NCI-H226 (cell line): ENCODE measurements around the gene GIPR.
"Not testable (repeated sequence)": the region's sequence is repeated elsewhere in the genome, so short reads cannot be mapped to it uniquely, and the experiment has no call there.

Source experiments
- DNase-seq: peaks from one replicate; pipeline ENCODE4 v3.0.0-alpha.2; 2015

GIPR gene

DNA sequence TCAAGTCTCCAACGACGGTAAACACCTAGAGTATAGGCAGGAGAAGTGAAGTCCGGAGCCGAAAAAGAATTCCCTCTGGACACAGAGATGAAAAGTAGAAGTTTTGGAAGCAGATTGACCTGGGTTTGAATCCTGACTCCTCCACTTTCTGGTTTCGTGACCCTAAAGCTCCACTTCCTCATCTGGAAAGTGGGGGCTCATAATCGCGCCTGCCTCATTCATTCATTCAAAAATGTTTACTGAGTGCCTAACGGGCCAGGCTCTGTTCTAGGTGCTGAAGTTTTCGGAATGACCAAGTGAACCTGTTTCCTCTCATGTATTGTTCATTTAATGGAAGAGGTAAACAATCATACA is 21.7 kb upstream of the GIPR start:
- no peak for DNase-seq

DNA sequence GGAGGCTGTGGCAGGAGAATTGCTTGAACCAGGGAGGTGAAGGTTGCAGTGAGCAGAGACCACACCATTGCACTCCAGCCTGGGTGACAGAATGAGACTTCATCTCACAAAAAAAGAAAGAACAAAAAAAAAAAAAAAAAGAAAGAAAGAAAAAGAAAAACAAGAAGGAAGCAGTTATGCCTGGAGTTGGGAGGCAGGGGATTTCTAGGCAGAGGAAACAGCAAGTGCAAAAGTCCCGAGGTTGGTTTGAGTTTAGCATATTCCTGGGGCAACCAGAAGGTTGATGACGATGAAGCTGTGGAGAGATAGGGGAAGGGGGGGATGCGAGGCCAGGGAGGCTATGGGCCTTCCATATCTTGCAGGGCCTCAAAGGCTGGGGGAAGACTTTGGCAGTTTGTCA is 17.3 kb upstream of the GIPR start:
- DNase-seq = no peak

DNA sequence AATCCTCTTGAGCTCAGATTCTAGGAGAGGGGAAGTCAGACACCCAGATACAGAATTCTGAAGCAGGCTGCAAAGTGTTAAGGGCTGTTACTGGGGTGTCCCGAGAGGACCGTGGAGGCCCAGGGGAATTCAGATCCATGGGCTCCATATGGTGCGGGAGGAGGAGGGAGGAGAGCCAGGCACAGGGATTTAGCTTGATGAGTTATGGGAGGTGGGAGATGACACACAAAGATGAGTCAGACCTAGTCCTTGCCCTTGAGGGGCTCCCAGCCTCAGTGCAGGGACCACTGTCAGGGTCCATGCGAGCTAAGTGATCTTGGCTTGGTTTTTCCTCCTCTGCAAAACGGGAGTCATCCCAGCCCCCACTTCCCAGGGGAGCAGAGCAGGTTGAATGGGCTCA is 14.4 kb upstream of the GIPR start:
- no peak for DNase-seq

DNA sequence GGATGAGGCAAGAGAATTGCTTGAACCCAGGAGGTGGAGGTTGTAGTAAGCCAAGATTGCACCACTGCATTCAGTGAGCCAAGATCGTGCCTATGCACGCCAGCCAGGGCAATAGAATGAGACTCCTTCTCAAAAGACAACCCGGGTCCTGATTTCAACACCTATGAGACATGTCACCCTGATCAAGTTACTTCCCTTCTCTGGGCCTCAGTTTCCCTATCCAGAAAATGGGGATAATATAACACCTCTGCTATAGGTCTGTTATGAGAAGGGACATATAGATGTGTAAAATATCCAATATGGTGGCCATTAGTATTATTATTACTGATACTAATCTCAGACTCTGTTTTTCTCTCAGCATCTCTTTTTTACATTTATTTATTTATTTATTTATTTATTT is 12.9 kb upstream of the GIPR start:
- no peak for DNase-seq

DNA sequence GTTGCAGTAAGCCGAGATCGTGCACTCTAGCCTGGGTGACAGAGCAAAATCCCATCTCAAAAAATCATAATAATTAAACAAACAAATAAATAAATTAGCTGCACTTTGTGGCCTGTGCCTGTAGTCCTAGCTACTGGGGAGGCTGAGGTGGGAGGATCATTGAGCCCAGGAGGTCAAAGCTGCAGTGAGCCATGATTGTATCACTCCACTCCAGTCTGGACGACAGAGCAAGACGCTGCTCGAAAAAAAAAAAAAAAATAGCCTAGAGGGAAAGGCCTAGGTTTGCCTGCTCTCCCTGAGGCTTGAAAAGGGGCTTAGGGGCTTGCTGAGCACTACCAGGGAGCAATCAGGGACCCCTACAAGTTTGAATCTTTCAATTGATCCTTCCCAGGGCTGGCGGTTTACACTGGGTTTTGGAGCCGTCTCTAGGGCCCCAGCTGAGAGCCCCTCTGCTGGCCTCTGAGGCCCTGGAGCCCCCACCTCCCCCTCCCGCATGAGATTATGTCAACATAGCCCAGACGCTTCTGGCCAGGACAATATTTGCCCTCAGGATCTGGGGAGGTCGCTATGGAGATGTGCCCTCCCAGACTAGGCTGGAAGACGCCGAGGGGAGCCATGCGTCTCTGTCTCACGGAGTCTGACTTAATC is 10.4 kb upstream of the GIPR start:
- DNase-seq = no peak

- no peak for DNase-seq
These were observed 8.8 kb upstream of the GIPR start for GRCh38 chr19:45659096-45659729.

- DNase-seq = no peak
These were observed 7.4 kb upstream of the GIPR start for GRCh38 chr19:45660636-45661035.

DNA sequence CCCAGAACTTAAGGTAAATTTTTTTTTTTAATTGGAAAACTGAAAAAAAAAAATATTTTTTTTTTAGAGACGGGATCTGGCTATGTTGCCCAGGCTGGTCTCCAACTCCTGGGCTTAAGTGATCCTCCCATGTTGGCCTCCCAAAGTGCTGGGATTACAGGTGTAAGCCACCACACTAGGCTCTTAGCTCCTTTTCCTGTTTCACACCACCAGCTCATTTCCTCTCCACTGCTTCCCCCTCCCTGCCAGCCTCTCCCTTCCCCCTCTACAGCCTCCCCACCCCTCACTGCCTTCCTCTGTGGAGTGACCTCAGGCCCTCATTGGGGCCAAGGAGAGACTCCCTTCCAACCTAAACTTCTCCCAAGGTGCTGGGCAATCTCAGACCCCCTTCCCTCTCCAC is 4.2 kb upstream of the GIPR start:
- DNase-seq = no peak

DNA sequence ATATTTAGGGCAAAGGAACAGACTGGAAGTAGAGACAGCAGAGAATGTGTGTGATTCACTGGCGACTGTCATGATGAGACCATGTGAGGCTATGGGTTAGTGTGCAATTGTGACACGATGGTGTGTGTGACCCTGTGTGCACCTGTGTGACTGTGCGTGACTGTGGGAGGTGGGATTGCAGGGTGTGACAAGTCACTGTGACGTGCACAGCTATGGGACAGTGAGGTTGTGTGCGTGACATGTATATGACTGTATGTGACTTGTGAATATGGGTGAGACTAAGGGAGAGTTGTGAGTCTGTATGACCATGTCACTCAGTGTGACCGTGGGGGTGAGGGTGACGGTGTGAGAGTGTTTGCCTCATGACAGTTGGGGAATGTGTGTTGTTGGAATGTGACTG is 3.4 kb upstream of the GIPR start:
- no peak for DNase-seq

- no peak for DNase-seq
These were observed 386 bp downstream of the GIPR start for GRCh38 chr19:45668342-45668871.

DNA sequence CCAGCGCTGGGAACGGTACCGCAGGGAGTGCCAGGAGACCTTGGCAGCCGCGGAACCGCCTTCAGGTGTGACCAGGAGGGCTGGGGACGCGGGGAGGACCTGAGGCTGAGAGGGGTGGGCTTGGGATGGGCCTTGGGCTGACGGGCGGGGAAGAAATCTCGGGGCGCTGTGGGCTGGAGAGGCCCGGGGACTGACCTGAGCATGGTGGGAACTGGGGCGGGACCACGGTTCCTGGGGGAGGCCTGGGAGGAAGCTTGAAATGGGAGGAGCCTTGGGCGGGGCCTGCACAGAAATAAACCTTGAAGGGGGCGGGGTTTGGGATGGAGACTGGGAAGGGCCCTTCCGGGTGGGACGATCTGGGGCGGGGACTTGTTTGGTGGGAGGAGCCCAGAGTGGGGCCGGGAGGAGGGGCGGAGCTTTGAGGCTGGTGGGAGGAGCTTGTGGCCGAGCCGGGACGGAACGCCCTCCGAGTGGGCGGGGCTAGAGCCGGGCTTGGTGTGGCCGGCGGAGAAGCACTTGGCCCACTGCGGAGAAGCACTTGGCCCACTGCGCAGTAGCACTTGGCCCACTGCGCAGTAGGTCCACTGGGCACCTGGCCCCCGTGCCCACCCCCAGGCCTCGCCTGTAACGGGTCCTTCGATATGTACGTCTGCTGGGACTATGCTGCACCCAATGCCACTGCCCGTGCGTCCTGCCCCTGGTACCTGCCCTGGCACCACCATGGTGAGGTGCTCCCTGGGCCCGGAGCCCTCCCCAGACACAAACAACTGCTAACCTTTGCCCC is 2.8 kb downstream of the GIPR start:
- DNase-seq = peak; percentile 71

- no peak for DNase-seq
These were observed 6.9 kb downstream of the GIPR start for GRCh38 chr19:45674946-45675345.

- DNase-seq = no peak
These were observed 8.8 kb downstream of the GIPR start for GRCh38 chr19:45676851-45677263.

- peak; percentile 94 for DNase-seq
These were observed 9.6 kb downstream of the GIPR start for GRCh38 chr19:45677351-45678230.

GRCh38 chr19:45681391-45682015 is 13.5 kb downstream of the GIPR start:
- peak; percentile 84 for DNase-seq

GRCh38 chr19:45682117-45682516 is 14.1 kb downstream of the GIPR start:
- no peak for DNase-seq

- DNase-seq = no peak
These were observed 14.9 kb downstream of the GIPR start for GRCh38 chr19:45682908-45683307.

- DNase-seq = not testable (repeated sequence)
These were observed 17.0 kb downstream of the GIPR start for GRCh38 chr19:45685045-45685444.

DNA sequence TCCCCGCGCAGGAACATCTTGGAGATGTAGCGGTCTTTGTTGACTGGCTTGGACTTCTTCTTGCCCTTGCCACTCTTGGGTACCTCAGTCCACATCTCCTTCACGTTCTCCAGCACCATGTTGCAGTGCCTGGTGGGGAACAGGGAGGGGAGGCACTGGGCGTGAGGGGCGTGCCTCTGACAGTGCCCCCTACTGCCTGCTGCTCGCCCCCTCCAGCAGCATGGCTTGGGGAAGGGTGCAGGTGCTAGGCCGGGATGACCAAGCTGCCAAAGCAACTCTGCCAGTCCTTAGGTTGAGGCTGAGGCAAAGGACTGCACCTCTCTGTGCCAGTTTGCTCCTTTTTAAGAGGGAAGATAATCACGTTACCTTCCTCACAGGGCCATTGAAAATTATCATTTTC is 19.6 kb downstream of the GIPR start:
- no peak for DNase-seq

DNA sequence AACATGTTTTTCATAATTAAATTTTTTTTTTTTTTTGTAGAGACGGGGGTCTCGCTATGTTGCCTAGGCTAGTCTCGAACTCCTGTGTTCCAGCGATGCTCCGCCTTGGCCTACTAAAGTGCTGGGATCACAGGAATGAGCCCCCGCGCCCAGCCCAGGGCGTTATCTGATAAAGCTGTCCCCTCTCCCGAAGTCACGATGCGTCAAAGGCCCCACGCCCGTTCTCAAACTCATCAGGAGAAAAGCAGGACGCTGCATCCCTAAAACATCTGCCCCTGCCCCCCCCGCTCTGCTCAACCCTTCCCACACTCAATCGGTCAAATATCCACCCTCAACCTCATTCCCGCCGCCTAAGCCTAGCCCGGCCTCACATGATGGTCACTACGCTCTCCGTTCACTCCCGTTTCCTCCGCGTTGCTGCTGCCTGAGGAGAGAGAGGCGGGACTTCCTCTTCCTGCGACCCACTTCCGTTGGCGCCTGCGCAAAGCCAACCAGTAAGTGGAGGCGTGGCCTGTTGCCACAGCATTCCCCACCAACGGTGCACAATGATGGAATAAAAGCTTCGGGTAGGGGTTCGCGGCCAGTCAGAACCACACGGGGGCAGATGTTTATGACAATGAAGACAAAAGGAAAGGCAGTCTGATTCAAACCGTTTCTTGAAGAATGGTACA is 23.6 kb downstream of the GIPR start, which contains the start of gene SNRPD2:
Gene SNRPD2, minus strand, starts transcription at position 438 of the 671 bp plus-strand sequence. Its CDS starts 65 bp downstream, at position 373.
- peak; percentile 88 for DNase-seq

GRCh38 chr19:45692187-45693105 is 24.4 kb downstream of the GIPR start, which contains the start of gene QPCTL:
Gene QPCTL, plus strand, starts transcription at chr19:45692666. Its CDS starts 38 bp downstream, at chr19:45692704.
- DNase-seq = peak; percentile 100
